ENCODE results near the gene TTC28.

- TF ChIP-seq CTCF (conservative IDR thresholded peaks at IDR 0.05; ENCODE audit: low read length) (no peak), EZH2phosphoT487 (IDR thresholded peaks at IDR 0.05; ENCODE audit: borderline replicate concordance) (no peak)
These were observed 9.5 kb downstream of the TTC28 start for GRCh38 chr22:28670161-28670560.

Data from Loucy (cell line).